Measurements from ENCODE around the gene TXNDC2. TPM values are rescaled to one million over a fixed set of nuclear protein-coding genes. Genes with fewer than 3 reads are reported as not detected.
A peak's percentile ranks its signal among the peaks of the same experiment; 100 is the strongest.

The TXNDC2 gene
- total and polyA plus RNA-seq, 10 of the 15 experiments (the other 5 are each of a cell fraction or from before 2014, with no cell fraction given): 0.04 to 0.07 (median 0.06) TPM; not detected in 7

DNA sequence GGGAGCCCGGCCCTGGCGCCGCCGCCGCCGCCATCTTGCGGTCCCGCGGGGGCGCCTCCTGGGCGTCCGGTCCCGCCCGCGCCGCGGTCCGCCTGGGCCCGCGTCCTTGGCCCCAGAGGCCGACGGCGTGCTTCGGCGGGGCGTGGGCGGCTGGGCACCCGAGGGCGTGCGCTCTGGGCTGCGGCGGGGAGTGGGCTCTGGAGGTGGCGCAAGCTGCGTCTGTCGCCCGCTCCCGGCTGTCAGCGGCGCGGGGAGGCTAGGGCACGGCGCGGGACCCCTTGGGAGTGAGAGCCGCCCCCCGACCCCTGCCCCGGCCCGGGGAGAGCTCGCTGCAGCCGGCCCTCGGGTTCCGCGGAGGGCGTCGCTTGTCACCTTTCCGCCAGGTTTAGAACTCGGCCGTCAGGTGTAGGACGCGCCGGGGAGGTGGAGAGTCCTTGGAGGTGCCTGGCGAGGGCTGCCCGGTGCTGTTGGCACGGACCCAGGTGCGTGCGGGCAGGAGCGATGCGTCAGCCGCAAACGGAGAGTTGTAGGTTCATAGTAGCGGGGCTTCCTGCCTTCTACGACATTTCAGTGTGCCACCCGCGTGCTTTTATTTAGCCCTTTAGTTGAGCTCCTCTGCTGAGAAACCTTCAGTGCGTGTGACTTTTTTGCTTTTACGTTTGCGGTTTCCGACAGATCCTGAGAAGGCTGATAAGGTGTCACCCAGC lies 29.0 kb downstream of the TXNDC2 start (continued):
- TF ChIP-seq SP1 (IDR thresholded peaks at IDR 0.05; ENCODE audit: low read depth, low read length) (no peak), YY1 (IDR thresholded peaks at IDR 0.05; ENCODE audit: low read depth, low read length) (peak; percentile 88), DPF2 (IDR thresholded peaks at IDR 0.05) (peak; percentile 45), RUNX3 (IDR thresholded peaks at IDR 0.05; ENCODE audit: low read length) (peak; percentile 76), CEBPB (IDR thresholded peaks at IDR 0.05; ENCODE audit: borderline replicate concordance in 1 of 2, low read depth in 2 of 2, low read length in 2 of 2) (no peak), EGR1 (IDR thresholded peaks at IDR 0.05; ENCODE audit: borderline replicate concordance in 1 of 2, low read depth in 2 of 2, low read length in 2 of 2) (peak in 1 of 2 experiments; percentile 92; a peak in 2 of 3 replicates), SMC3 (IDR thresholded peaks at IDR 0.05; ENCODE audit: borderline replicate concordance, low read length) (no peak), SIX5 (IDR thresholded peaks at IDR 0.05; ENCODE audit: low read depth, low read length, severe bottlenecking) (no peak), RCOR1 (conservative IDR thresholded peaks at IDR 0.05; ENCODE audit: low read depth, low read length) (no peak), SMARCA5 (IDR thresholded peaks at IDR 0.05) (peak; percentile 11; the same call in 1 of the 2 replicates), MXI1 (IDR thresholded peaks at IDR 0.05; ENCODE audit: low read depth, low read length) (peak; percentile 18; the same call in 1 of the 2 replicates), ZSCAN29 (IDR thresholded peaks at IDR 0.05) (peak; percentile 19; the same call in 1 of the 2 replicates), NRF1 (conservative IDR thresholded peaks at IDR 0.05; ENCODE audit: low read depth, low read length) (no peak), BCL11A (IDR thresholded peaks at IDR 0.05; ENCODE audit: low read depth, low read length) (no peak), SIN3A (IDR thresholded peaks at IDR 0.05; ENCODE audit: low read depth, low read length) (no peak; the same call in 1 of the 2 replicates), HDAC2 (IDR thresholded peaks at IDR 0.05) (no peak), RBBP5 (conservative IDR thresholded peaks at IDR 0.05) (no peak)
- TF ChIP-seq, protein P1, sequence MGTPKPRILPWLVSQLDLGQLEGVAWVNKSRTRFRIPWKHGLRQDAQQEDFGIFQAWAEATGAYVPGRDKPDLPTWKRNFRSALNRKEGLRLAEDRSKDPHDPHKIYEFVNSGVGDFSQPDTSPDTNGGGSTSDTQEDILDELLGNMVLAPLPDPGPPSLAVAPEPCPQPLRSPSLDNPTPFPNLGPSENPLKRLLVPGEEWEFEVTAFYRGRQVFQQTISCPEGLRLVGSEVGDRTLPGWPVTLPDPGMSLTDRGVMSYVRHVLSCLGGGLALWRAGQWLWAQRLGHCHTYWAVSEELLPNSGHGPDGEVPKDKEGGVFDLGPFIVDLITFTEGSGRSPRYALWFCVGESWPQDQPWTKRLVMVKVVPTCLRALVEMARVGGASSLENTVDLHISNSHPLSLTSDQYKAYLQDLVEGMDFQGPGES (IDR thresholded peaks at IDR 0.05): no peak
- TF ChIP-seq, protein P2, sequence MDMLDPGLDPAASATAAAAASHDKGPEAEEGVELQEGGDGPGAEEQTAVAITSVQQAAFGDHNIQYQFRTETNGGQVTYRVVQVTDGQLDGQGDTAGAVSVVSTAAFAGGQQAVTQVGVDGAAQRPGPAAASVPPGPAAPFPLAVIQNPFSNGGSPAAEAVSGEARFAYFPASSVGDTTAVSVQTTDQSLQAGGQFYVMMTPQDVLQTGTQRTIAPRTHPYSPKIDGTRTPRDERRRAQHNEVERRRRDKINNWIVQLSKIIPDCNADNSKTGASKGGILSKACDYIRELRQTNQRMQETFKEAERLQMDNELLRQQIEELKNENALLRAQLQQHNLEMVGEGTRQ (IDR thresholded peaks at IDR 0.05; ENCODE audit: borderline replicate concordance, low read depth, low read length): no peak
- TF ChIP-seq, protein P3, sequence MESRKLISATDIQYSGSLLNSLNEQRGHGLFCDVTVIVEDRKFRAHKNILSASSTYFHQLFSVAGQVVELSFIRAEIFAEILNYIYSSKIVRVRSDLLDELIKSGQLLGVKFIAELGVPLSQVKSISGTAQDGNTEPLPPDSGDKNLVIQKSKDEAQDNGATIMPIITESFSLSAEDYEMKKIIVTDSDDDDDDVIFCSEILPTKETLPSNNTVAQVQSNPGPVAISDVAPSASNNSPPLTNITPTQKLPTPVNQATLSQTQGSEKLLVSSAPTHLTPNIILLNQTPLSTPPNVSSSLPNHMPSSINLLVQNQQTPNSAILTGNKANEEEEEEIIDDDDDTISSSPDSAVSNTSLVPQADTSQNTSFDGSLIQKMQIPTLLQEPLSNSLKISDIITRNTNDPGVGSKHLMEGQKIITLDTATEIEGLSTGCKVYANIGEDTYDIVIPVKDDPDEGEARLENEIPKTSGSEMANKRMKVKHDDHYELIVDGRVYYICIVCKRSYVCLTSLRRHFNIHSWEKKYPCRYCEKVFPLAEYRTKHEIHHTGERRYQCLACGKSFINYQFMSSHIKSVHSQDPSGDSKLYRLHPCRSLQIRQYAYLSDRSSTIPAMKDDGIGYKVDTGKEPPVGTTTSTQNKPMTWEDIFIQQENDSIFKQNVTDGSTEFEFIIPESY (IDR thresholded peaks at IDR 0.05): no peak
